Hindlimb muscle (tissue), 1 donor: ENCODE measurements around the gene PLA2G12A. TPM values are rescaled to one million over a fixed set of nuclear protein-coding genes. Genes with fewer than 3 reads are reported as not detected.
"Not testable (repeated sequence)": the region's sequence is repeated elsewhere in the genome, so short reads cannot be mapped to it uniquely, and the experiment has no call there.

Experiments
- DNase-seq: peaks from one replicate; pipeline ENCODE4 v3.0.0-alpha.2; 2013
- polyA plus RNA-seq: library from polyadenylated mRNA; unstranded; fragments of 120-200 nt; gene quantifications from one replicate; pipeline ENCODE4 v1.2.1, GENCODE V29; 2013; ENCODE audit not compliant: insufficient read length

Gene PLA2G12A
- polyA plus RNA-seq, 1 donor: 14.8 TPM

DNA sequence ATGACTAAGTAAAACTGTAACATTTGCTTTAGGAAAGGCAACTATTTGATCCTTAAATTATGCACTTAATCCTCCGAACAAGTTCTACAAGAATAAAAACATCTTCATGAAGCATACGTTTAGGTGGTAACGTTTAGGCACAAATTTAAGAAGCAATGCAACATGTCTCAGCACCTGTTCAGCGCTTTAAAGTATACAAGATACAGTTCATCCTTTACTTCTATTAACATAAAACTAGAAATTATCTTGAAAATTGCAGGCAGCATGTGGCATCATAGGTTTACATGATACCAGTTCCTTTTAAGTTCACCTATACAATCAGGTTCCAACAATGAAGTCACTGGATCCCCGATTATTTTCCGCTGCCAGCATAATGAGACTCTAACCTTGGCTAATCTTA, 1.5 kb downstream of the PLA2G12A start:
- no peak for DNase-seq

- DNase-seq: no peak
Measured at GRCh38 chr4:109723110-109723509, 6.8 kb downstream of the PLA2G12A start.

DNA sequence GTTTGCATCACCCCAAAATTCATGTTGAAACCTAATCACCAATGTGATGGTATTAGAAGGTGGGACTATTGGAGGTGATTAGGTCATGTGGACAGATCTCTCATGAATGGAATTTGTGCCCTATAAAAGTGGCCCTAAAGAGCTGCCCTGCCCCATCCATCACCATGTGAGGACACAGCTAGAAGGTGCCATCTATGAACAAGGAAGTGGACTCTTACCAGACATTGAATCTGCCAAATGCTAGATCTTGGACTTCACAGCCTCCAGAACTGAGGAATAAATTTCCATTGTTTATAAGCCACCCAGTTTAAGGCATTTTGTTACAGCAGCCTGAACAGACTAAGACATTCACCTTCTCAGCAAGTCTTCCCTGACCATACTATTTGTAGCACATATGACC, 7.5 kb downstream of the PLA2G12A start:
- no peak for DNase-seq

DNA sequence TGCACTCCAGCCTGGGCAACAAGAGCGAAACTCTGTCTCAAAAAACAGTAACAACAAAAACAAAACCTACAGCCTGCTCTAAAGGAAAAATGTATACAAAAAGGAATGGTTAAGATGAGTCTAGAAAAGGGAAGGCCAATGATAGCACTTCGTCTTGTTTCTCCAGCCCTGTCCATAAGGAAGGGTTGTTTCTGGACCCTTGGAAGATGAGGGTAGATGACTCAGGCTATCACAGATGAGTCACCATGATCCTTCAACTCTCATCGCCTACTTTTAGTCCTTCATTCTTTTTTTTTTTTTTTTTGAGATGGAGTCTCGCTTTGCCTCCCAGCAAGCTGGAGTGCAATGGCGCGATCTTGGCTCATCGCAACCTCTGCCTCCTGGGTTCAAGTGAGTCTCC, 8.8 kb downstream of the PLA2G12A start:
- DNase-seq: no peak

DNA sequence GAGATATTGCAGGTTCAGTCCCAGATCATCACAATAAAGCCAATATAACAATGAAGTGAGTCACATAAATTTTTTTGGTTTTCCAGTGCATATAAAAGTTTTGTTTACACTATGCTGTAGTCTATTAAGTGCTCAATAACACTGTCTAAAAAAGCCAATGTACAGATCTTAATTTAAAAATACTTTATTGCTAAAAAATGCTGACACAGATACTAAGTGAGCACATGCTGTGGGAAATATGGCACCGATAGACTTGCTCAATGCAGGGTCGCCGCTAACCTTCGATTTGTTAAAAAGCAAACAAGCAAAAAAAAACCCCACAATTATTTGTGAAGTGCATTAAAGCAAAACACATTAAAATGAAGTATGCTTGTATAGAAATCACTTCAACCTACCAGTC, 10.3 kb downstream of the PLA2G12A start:
- no peak for DNase-seq

DNA sequence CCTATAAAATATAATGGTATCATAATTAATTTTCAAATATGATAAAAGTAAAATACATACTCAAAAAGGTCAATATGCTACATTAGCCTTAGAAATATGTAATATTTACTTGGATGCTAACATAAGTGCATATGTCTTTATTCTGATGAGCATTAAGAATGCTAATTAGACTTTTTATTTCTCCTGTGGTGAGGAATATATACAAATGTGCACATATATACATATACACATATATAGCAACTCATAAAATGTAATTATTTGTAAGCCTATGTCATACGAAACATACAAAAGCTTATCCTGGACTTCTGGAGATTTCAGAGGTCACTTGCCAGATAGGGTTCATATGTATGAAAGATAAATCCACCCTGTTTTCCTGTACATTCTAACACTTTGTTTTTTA, 11.1 kb downstream of the PLA2G12A start:
- DNase-seq: no peak

DNA sequence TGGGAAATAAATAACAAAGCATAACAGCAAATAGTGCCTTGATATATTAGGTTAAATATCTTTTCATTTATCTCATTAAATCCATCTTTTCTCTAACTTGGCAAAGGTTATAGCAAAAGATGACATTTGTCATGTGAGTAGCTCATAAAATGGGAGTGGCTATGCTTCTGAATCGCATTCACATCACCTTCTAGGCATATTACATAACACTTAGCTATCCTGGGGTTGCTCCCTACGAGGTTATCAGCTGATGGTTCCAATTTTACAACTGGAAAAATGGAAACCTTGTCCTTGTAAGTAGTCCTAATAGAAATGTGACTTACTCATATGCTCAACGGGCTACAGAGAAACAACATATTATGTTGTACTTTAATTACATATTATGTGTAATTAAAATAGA, 16.4 kb downstream of the PLA2G12A start:
- no peak for DNase-seq

DNA sequence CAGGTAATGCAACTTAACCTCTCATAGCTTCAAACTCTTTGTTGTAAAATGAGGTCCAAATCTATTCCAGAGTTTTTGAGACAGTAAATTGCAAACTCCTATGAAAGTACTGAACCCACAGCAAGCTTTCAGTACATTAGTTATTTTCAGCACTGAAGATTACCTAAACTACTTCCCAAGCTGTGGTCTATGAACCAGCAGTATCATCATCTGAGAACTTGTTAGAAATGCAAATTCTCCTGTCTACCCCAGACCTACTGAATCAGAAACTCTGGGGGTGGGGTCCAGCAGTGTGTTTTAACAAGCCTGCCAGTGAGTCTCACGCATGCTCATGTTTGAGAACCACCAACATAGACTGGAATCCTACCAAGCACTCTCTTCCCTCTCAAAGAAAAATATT, 20.9 kb downstream of the PLA2G12A start:
- no peak for DNase-seq

GRCh38 chr4:109708435-109708834, 21.4 kb downstream of the PLA2G12A start:
- DNase-seq: no peak

DNA sequence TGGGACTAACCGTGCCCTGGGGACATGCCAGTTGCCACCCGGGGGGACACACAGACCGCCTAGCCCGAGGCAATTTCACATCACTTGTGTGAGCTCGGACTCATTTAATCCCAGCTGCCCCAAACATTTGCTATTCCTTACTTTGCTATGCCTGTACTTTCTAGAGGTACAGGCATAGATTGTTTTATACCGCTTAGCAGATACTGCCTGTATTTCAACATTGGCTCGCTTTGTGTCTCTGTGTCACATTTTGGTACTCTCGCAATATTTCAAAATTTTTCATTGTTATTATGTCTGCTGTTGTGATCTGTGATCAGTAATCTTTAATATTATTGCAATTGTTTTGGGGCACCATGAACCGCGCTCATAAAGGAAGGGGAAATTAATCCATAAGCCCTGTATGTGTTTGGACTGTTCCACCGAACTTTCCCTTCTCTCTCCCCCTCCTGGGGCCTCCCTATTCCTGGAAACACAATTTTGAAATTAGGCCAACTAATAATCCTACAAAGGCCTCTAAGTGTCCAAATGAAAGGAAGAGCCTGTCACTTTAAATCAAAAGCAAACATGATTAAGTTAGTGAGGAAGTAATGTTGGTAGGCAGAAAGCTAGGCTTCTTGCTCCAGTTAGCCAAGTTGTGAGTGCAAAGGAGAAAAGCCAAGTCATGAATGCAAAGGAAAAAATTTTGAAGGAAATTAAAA, 26.1 kb downstream of the PLA2G12A start:
- peak; percentile 15 for DNase-seq

DNA sequence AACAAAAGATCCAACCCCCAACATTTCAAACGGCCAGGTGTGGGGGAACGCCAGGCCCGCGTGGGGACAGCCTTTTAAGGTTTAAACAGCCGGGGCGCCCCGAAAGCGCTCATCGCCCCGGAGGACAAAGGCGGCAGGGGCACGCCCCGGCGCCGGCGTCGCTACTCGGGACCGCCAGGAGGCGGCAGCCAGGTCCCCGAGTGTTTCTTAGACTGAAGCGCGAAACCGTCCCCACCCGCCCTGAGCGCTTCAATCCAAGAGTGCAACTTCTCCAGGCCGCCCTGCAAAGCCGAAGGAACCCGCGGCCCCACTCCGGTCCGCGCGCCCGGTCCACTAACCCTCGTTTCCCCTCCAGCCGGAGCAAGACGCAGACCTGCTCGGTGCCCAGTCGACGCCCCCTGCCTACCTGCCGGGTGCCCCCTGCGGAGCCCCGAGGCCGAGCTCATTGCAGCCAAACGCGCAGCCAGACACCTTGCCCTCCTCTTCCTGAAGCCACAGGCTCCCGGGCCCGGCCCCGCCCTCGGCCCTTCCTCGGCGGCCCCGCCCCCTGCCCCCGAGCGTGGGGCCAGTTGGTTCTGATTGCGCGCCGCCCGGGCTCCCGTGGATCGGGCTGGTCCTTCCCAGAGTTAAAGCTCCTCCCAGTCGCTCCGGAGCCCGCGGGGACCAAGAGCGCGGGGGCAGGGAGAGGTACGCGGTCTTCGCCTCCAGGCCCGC, 26.8 kb downstream of the PLA2G12A start, which contains the start of gene CASP6:
Gene CASP6 (minus strand): TSS at position 496 of the 714 bp plus-strand sequence. CDS start 50 bp downstream, at position 446.
- DNase-seq: peak; percentile 79

- DNase-seq: no peak
Measured at GRCh38 chr4:109701566-109702410, 28.1 kb downstream of the PLA2G12A start.

DNA sequence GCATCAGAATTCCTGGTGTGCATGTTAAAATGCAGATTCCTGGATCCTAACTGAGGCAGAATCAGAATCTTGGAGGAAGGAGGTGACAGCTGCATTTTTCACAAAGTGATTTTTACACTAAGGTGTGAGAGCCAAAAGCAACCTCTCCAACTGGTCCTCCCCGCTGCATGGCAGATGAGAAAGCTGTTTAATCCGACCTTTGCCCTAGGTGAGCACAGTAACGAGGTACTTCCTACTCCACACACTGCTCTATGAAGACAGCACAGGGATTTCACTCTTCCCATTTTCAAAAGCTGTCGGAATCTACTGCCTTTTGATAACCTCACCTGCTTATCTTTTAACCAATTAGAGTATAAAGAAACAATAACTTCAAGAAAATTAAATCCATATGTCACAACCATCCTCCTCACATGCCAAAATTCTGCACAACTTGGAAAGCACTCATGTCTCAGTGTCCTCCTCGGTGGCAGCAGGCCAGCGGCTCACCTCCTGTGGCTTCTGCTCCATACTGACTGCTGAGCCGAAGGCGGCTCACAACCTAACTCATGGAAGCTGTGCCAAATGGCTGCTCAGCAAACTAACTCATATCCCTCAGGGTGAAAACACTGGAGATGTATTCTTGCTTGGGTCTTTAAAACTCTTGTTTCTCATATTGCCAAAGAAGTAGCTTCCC, 30.2 kb downstream of the PLA2G12A start:
- DNase-seq: no peak

GRCh38 chr4:109698656-109699055, 31.2 kb downstream of the PLA2G12A start:
- no peak for DNase-seq

GRCh38 chr4:109691411-109691920, 38.4 kb downstream of the PLA2G12A start:
- DNase-seq: no peak

DNA sequence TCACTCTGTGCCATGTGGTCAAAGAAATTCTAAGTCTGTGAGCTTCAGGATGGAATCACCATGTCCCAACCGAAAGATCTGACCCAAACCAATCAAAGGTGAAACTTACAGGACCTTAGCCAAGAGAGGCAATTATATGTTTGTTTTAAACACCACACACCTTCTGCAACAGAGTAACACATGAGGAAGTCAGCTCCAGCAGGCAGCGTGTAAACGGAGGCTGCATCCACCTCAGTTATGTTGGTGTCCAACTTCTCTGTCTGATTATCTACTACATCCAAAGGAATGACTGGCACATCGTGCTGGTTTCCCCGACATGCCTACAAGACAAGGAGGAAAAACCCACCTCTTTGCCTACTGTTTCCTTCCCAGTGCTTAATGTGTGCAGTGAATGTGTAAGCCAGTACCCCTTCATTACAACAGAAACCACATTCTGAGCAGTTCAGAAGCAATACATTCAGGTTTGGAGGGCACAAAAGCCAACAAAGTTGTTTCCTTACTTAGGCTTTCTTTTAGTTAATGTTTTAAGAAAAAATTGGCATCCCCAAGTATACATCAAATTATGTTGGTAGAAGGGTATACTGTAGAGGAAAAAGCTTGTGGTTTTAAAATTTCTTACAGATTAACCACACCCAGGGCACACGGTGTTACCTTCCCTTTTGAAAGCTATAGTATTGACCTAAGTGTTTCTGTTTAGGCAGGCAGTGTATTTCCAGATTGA, 39.0 kb downstream of the PLA2G12A start:
- no peak for DNase-seq

- DNase-seq: no peak
Measured at GRCh38 chr4:109684727-109685126, 45.1 kb downstream of the PLA2G12A start.

GRCh38 chr4:109683621-109684253, 46.1 kb downstream of the PLA2G12A start:
- DNase-seq: peak; percentile 10

- DNase-seq: no peak
Measured at GRCh38 chr4:109682875-109683274, 47.0 kb downstream of the PLA2G12A start.

DNA sequence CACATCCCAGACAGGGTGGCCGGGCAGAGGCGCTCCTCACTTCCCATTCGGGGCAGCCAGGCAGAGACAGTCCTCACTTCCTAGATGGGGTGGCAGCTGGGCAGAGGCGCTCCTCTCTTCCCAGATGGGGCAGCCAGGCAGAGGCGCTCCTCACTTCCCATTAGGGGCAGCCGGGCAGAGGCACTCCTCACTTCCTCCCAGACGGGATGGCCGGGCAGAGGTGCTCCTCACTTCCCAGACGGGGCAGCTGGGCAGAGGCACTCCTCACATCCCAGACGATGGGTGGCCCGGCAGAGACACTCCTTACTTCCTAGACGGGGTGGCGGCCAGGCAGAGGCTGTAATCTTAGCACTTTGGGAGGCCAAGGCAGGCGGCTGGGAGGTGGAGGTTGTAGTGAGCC, 50.9 kb downstream of the PLA2G12A start:
- not testable (repeated sequence) for DNase-seq

- not testable (repeated sequence) for DNase-seq
Measured at GRCh38 chr4:109678472-109678871, 51.4 kb downstream of the PLA2G12A start.
